Fibroblast of skin of right quadriceps (primary cell): ENCODE data around the gene MS4A10.
A peak's percentile ranks its signal among the peaks of the same experiment; 100 is the strongest.

Experiments used
- DNase-seq: peaks from one replicate; pipeline ENCODE4 v3.0.0-alpha.2; 2013

Gene MS4A10

DNA sequence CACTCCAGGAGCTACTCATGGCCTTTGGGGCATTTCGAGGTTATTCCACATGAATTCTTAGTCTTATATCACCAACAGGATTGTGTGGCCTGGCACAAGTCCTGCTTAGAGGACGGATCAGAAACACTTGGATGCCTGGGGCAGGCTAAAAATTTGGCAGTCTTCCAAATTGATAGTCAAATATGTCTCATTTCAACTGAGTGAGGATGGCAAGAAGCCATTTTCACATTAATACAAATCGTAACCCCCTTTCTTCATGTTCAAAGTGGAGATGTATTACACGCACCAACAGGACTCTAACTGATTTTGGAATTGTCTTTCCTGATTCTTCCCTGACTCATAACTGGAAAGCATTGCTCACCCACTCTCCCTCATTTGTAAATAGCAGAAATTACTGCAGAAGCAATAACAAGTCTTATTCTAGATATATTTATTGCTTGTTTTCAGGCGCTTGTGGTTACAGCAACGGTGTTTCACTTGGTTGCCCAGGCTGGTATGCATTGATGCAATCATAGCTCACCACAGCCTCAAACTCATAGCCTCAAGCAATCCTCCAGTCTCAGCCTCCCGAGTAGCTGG is 46.5 kb downstream of the MS4A10 start:
- no peak for DNase-seq

- DNase-seq = no peak
Observed at GRCh38 chr11:60834742-60835533, 49.8 kb downstream of the MS4A10 start.

- DNase-seq = no peak
Observed at GRCh38 chr11:60835534-60835846, 50.4 kb downstream of the MS4A10 start.

DNA sequence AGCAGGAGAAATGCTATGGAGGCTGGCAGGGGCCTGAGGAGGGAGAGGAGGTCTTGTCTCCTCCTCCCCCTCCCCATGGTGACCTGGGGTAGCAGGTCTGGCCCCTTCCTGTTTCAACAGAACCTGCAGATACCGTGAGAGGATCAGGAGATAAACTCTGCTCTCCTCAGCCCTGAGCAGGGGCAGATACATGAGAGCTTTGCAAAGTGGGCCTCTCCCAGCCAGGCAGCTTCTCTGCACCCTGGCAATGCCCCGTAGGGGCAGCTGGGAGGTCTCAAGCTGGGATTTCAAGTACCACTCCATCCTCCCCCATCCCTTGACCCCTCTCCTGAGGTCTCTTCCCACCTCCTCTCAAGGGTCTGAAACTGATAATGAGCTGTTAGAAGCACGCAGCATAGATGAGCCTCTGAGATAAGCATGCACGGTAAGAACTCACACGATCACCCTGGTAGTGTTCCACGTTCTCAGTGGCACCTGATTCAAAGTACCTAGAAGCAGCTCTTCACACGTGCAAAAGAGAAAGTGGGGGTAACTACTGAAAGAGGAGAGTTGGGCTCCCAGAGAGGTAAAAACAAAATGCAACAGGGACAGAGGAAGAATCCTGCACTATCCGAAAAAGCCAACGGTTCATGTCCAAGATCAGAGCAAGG is 51.9 kb downstream of the MS4A10 start:
- no peak for DNase-seq

DNA sequence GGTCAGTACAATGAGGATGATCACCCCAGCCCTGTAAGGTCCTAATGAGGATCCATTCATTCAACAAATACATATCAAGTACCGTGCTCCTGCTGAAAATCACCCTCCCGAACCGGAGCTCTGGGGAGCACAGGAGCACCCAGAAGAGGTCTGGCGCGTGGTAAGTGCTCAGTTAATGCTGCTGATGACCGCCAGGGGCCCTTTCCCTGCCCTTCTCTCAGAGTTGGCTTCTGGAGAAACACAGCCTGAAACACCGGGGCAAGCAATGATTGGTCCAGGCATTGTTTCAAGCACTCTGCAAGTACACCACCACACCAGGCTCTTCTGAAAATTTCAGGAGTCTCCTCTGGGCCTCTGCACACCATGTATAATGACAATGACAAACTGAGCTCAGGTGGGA is 53.0 kb downstream of the MS4A10 start:
- no peak for DNase-seq

GRCh38 chr11:60840470-60841430 is 55.6 kb downstream of the MS4A10 start:
- peak; percentile 90 for DNase-seq

DNA sequence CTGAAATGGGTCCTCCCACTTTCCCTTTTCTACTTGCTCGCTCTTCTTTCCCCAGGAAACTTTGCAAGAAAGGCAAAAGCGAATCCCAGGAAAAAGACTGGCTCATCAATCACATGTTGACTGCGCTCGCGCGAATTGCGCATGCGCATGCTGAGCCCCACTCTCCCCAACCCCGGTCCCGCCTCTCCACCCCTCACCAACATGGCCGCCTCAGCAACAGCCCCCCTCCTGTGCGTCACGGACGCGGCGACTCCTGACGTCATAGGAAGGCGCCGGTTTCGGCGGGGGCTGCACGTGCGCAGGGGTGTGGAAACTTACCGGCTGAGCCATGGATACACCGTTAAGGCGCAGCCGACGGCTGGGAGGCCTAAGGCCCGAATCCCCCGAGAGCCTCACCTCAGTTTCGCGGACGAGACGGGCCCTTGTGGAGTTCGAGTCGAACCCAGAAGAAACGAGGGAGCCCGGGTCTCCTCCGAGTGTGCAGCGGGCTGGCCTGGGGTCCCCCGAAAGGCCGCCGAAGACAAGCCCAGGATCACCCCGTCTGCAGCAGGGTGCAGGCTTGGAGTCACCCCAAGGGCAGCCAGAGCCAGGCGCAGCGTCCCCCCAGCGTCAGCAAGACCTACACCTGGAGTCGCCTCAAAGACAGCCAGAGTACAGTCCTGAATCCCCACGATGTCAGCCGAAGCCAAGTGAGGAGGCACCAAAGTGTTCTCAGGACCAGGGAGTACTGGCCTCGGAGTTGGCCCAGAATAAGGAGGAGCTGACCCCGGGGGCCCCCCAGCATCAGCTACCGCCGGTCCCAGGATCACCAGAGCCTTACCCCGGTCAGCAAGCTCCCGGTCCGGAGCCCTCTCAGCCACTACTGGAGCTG is 56.9 kb downstream of the MS4A10 start, which contains the start of gene CCDC86:
Gene CCDC86, plus strand, starts transcription at position 317 of the 871 bp plus-strand sequence. Its CDS starts 12 bp downstream, at position 329.
- peak; percentile 96 for DNase-seq

- DNase-seq = no peak
Observed at GRCh38 chr11:60842668-60843600, 57.8 kb downstream of the MS4A10 start.

GRCh38 chr11:60844045-60844869 is 59.1 kb downstream of the MS4A10 start:
- no peak for DNase-seq

GRCh38 chr11:60844870-60845221 is 59.7 kb downstream of the MS4A10 start:
- no peak for DNase-seq

GRCh38 chr11:60845338-60845737 is 60.2 kb downstream of the MS4A10 start:
- DNase-seq = no peak

DNA sequence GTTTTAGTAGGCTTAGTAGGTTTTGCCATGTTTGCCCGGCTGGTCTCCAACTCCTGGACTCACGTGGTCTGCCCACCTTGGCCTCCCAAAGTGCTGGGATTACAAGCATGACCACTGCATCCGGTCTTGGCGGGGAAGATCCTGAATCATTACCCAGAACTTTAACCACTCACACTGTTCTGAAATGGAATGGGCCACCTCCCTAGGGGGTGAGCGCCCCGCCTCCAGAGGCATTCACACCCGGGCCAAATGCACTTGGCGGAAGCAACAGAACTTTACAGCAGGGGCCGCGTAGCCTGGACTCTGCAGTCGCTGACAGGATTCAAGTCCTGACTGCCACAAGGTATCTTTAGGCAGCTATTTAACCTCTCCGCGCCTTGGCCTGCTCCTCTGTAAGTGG is 62.1 kb downstream of the MS4A10 start:
- no peak for DNase-seq

DNA sequence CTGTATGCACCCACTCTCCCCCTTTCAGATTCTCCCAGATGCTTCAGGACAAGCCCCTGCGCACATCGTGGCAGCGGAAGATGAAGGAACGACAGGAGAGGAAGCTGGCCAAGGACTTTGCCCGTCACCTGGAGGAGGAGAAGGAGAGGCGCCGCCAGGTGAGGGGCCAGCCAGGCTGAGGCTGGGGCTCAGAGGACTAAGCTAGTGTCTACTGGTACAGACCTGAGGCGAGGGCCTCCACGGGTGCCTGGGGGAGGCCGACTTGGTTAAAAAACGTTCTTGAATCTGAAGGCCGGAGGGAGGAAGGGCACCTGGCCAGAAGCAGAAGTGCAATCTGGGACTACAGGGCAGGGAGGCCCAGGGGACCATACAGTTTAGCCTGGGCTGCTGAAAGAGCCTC is 62.8 kb downstream of the MS4A10 start:
- no peak for DNase-seq

GRCh38 chr11:60848714-60849151 is 63.6 kb downstream of the MS4A10 start:
- DNase-seq = no peak

- DNase-seq = no peak
Observed at GRCh38 chr11:60849641-60850520, 64.7 kb downstream of the MS4A10 start.
